Thyroid gland (tissue), 4 donors: ENCODE results near the gene TAF1A. TPM values are rescaled to one million over a fixed set of nuclear protein-coding genes. Genes with fewer than 3 reads are reported as not detected.

ENCODE experiments used
- DNase-seq, 2 donors: peaks; one replicate each; pipeline ENCODE4 v3.0.0-alpha.2; 2019
- H3K27ac ChIP-seq, 3 donors: fragments of 200-600 bp; sonication (generic); 1 replicate in 2 of 3; 2 replicates in 1 of 3; pipeline ENCODE4 v1.5.1; 2016 to 2019; ENCODE audit warnings: mild to moderate bottlenecking in 1 of 3, moderate library complexity in 1 of 3
- H3K27me3 ChIP-seq: fragments of 200-600 bp; sonication (generic); one replicate; pipeline ENCODE4 v1.5.1; 2019
- H3K36me3 ChIP-seq, 2 donors: fragments of 200-600 bp; sonication (generic); one replicate each; pipeline ENCODE4 v1.5.1; 2016 to 2019
- H3K4me1 ChIP-seq, 2 donors: fragments of 200-600 bp; sonication (generic); one replicate each; pipeline ENCODE4 v1.5.1; 2017 to 2019
- H3K4me3 ChIP-seq, 3 donors: fragments of 200-600 bp; sonication (generic); replicated peaks in 1 of 3; 1 replicate in 2 of 3; 2 replicates in 1 of 3; pipeline ENCODE4 v1.5.1; 2016; ENCODE audit warnings: mild to moderate bottlenecking in 1 of 3
- H3K9me3 ChIP-seq: fragments of 200-600 bp; sonication (generic); one replicate; pipeline ENCODE4 v1.5.1; 2017
- POLR2A ChIP-seq, 2 donors: fragments of 450-650 bp; IDR thresholded peaks; one replicate each; pipeline ENCODE4 v1.6.1; 2017; ENCODE audit warnings: antibody characterized with exemption in 2 of 2, mild to moderate bottlenecking in 2 of 2, moderate library complexity in 1 of 2
- WGBS, 2 donors: methylation state at CpG; one replicate each; pipeline ENCODE4 v1.1.5; 2017; 5-methylcytosine and 5-hydroxymethylcytosine counted together
- intact Hi-C: fragments of 100-400 bp; cut with DNase I; formaldehyde crosslinking; loops from one replicate; pipeline ENCODE4 v1.15.1; 2023
- total RNA-seq, 4 donors: library from RNA; depleted of rRNA; stranded (reverse); fragments of >200 nt; gene quantifications; one replicate each; pipeline ENCODE4 v1.2.3, GENCODE V29; 2016
- TF ChIP-seq, protein P1 (sequence below), 6 experiments: fragments of 200-600 bp in 3 of 6; fragments of 450-650 bp in 3 of 6; sonication (generic) in 3 of 6; IDR thresholded peaks; one replicate each; pipeline ENCODE4 v1.5.1; 2016 to 2019; ENCODE audit warnings: antibody characterized with exemption in 6 of 6, mild to moderate bottlenecking in 2 of 6, inconsistent platforms in 1 of 6, moderate library complexity in 1 of 6

The TAF1A gene
- total RNA-seq, 4 donors from 2014 or later: 7.4 to 18.4 (median 15.0) TPM

DNA sequence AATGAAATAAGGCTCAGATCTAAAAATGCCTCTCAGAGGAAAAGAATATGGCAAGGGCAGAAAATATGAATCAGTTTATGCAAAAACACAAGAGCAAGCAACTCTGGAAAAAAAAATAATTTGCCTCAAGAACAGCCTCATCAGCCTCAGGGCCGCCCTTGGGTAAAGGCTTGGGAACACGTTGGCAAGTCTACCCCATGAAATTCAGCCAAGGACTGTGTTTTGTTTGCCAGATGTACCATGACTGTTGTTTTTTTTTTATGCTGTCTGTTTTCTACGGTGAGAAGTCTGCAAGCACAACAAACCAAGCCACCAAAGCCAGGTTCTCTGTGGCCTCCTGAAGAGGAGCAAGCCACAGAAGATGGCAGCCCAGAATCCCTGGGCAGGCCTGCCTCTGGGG lies 59.8 kb downstream of the TAF1A start:
- 6 to 27% methylated on average over 3 of the region's 3 CpGs for WGBS, 2 donors
- Histone ChIP-seq H3K27ac (peak overlapping the region; percentile 51 to 75 (median 69)), H3K27me3 (no peaks in the 10 kb centered on the region), H3K9me3 (no peaks in the 10 kb centered on the region), H3K4me1 (peaks cover 10 to 27% of the 10 kb centered on the region in 2 donors), H3K4me3 (no peak overlapping the region), H3K36me3 (no peaks in the 10 kb centered on the region)
- peak; percentile 67 to 72 for DNase-seq
- TF ChIP-seq POLR2A (IDR thresholded peaks at IDR 0.05): no peak
- TF ChIP-seq, protein P1, sequence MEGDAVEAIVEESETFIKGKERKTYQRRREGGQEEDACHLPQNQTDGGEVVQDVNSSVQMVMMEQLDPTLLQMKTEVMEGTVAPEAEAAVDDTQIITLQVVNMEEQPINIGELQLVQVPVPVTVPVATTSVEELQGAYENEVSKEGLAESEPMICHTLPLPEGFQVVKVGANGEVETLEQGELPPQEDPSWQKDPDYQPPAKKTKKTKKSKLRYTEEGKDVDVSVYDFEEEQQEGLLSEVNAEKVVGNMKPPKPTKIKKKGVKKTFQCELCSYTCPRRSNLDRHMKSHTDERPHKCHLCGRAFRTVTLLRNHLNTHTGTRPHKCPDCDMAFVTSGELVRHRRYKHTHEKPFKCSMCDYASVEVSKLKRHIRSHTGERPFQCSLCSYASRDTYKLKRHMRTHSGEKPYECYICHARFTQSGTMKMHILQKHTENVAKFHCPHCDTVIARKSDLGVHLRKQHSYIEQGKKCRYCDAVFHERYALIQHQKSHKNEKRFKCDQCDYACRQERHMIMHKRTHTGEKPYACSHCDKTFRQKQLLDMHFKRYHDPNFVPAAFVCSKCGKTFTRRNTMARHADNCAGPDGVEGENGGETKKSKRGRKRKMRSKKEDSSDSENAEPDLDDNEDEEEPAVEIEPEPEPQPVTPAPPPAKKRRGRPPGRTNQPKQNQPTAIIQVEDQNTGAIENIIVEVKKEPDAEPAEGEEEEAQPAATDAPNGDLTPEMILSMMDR (IDR thresholded peaks at IDR 0.05): no peak
- intact Hi-C loops: no loop called here

DNA sequence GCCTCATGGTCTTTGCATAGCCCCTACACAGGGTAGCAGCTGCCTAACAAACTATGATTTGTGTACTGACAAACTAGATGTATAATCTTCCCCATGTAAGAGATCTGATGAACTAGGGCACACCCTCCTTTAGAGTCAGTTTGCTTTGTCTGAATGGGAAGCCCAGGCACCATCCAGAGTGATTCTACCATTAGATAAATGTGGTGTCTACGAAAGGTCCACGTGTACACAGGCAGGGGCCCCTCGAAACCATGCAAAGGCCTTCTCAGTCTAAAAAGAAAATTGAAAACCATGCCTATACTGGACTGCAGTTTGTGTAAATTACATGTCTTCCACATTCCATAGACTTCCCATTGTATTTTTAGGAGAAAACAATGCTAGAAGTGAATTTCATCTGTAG lies 60.6 kb downstream of the TAF1A start:
- H3K27ac ChIP-seq: peak overlapping the region; percentile 2 to 75 (median 29)
- no peak for DNase-seq
- WGBS, 2 donors: 92 to 97% methylated on average over 3 of the region's 3 CpGs
- H3K4me1 ChIP-seq: peaks cover 10 to 27% of the 10 kb centered on the region in 2 donors
- no peak overlapping the region for H3K4me3 ChIP-seq
- H3K36me3 ChIP-seq: no peaks in the 10 kb centered on the region
- no peaks in the 10 kb centered on the region for H3K9me3 ChIP-seq
- no peak for TF ChIP-seq POLR2A (IDR thresholded peaks at IDR 0.05)
- TF ChIP-seq, protein P1 (IDR thresholded peaks at IDR 0.05): no peak
- intact Hi-C loops: no loop called here
- H3K27me3 ChIP-seq: no peaks in the 10 kb centered on the region

DNA sequence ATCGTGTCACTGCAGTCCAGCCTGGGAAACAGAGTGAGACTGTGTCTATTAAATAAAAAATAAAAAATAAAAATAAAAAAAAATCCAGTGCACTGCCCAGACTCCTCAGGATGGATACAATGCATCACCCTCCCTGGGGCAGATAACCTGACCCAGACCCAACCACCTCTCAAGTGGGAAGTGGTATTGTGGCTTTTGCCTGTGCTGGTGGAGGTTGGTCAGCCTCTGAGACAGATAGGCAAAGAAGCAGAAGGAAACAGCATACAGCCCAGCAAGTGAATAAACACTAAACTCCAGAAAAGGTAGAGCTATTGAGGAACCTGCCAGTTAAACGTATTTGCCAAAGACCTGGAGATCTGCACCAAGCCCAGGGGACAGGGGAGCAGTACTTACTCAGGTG lies 63.8 kb downstream of the TAF1A start:
- WGBS, 2 donors: 86 to 88% methylated on average over 2 of the region's 2 CpGs
- H3K27ac ChIP-seq: no peak overlapping the region
- H3K36me3 ChIP-seq: no peaks in the 10 kb centered on the region
- no peaks in the 10 kb centered on the region for H3K27me3 ChIP-seq
- DNase-seq: no peak
- no peak overlapping the region for H3K4me3 ChIP-seq
- TF ChIP-seq POLR2A (IDR thresholded peaks at IDR 0.05): no peak
- TF ChIP-seq, protein P1 (IDR thresholded peaks at IDR 0.05): no peak
- no peaks in the 10 kb centered on the region for H3K9me3 ChIP-seq
- intact Hi-C loops: no loop called here
- H3K4me1 ChIP-seq: peaks cover 10 to 23% of the 10 kb centered on the region in 2 donors

DNA sequence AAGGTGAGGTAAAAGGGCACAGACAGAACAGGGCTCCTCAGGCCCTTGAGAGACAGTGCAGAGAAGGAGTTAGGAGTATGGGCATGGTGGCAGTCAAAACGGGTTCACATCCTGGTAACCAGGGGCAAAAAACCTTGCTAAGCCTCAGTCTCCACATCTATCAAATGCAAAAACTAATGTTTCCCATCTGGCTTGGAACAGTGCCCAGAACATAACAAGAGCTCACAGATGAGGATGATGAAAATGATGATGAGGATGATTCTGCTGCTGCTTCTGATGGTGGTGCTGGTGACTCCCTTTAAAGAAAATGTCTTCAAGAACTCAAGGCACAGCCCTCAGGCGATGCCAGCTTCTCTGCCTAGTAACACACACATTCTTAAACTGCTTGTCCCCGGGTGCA lies 65.9 kb downstream of the TAF1A start:
- DNase-seq: no peak
- no peak overlapping the region for H3K4me3 ChIP-seq
- no peaks in the 10 kb centered on the region for H3K36me3 ChIP-seq
- no peaks in the 10 kb centered on the region for H3K27me3 ChIP-seq
- H3K27ac ChIP-seq: no peak overlapping the region
- intact Hi-C loops: no loop called here
- no peaks in the 10 kb centered on the region for H3K9me3 ChIP-seq
- H3K4me1 ChIP-seq: peaks cover under 1 to 2% of the 10 kb centered on the region in 2 donors
- TF ChIP-seq, protein P1 (IDR thresholded peaks at IDR 0.05): no peak
- no peak for TF ChIP-seq POLR2A (IDR thresholded peaks at IDR 0.05)
- WGBS, 2 donors: 79 to 80% methylated on average over 3 of the region's 3 CpGs

DNA sequence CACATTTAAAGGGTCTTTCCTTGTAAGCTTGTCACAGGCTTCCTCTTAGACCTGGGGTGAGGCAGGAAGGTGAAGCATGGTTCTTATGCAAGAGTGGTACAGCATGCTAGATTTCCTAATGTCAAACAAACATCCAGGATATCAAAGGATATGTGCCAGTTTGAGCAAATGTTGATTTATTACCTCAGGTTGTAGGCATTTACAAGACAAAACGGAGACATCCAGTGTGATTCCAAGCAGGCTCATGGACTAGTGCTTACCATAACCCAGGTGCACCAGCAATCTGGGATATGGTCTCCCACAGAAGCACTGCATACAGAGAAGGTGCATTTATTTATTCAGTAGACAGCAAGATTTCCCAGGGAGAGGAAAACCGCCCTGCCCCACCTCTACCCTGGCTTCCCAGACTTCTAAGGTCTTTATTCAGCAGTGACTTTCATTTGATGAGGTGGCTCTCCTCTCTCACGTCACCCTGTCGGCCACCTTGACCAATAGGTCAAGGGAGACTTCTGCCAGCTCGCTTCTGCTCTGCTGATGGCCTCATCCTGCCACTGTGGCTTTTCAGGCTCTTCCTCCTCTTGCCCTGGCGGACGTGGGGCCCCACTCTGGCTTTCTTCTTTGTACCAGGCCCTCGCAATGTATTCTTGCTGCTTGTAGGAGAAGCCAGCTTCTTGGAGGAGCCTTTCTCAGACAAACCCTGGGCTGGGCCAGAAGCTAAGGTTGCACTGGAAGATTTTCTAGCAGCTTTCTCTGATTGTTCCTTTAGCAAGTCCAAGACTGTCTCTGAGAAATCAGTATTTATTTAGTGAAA lies 67.4 kb downstream of the TAF1A start:
- WGBS, 2 donors: 87 to 96% methylated on average over 8 of the region's 8 CpGs
- no peak for TF ChIP-seq POLR2A (IDR thresholded peaks at IDR 0.05)
- TF ChIP-seq, protein P1 (IDR thresholded peaks at IDR 0.05): no peak
- Histone ChIP-seq H3K9me3 (no peaks in the 10 kb centered on the region), H3K27me3 (no peaks in the 10 kb centered on the region), H3K4me3 (no peak overlapping the region), H3K4me1 (no peaks in the 10 kb centered on the region), H3K27ac (no peak overlapping the region), H3K36me3 (no peaks in the 10 kb centered on the region)
- intact Hi-C loops: no loop called here
- DNase-seq: no peak
